ENCODE measurements around the gene RELN. TPM values are rescaled to one million over a fixed set of nuclear protein-coding genes. Genes with fewer than 3 reads are reported as not detected.

Gene RELN
- total and polyA plus RNA-seq, 5 donors from 2014 or later: not detected

GRCh38 chr7:103573479-103574058 lies 415.9 kb downstream of the RELN start:
- H3K36me3 ChIP-seq (ENCODE audit: control insufficient read depth, insufficient read depth, low read length): no peaks in the 10 kb centered on the region
- peaks cover 4% of the 10 kb centered on the region for H3K27me3 ChIP-seq (ENCODE audit: control insufficient read depth, insufficient read depth, low read length)
- Mint-ChIP-seq H3K36me3 (no peaks in the 10 kb centered on the region), H3K4me3 (no peak overlapping the region), H3K4me1 (no peaks in the 10 kb centered on the region), H3K9me3 (no peaks in the 10 kb centered on the region), H3K27ac (no peak overlapping the region), H3K27me3 (peaks cover 21% of the 10 kb centered on the region)
- H3K9me3 ChIP-seq (ENCODE audit: control insufficient read depth in 2 of 2, low read length in 2 of 2): no peaks in the 10 kb centered on the region
- ATAC-seq (ENCODE audit: low read depth in 2 of 2) (no peak), DNase-seq (peak in 2 of 3 donors; percentile 34 to 41)
- H3K27ac ChIP-seq (ENCODE audit: insufficient read depth, low read length, poor library complexity, severe bottlenecking): no peak overlapping the region
- H3K4me3 ChIP-seq (ENCODE audit: low read depth, low read length): no peak overlapping the region
- no peaks in the 10 kb centered on the region for H3K4me1 ChIP-seq (ENCODE audit: control insufficient read depth, insufficient read depth, low read length, poor library complexity, severe bottlenecking)

GRCh38 chr7:103571586-103571985 lies 417.9 kb downstream of the RELN start:
- Histone ChIP-seq H3K9me3 (ENCODE audit: control insufficient read depth in 2 of 2, low read length in 2 of 2) (no peaks in the 10 kb centered on the region), H3K4me1 (ENCODE audit: control insufficient read depth, insufficient read depth, low read length, poor library complexity, severe bottlenecking) (no peaks in the 10 kb centered on the region), H3K27ac (ENCODE audit: insufficient read depth, low read length, poor library complexity, severe bottlenecking) (no peak overlapping the region), H3K36me3 (ENCODE audit: control insufficient read depth, insufficient read depth, low read length) (no peaks in the 10 kb centered on the region), H3K27me3 (ENCODE audit: control insufficient read depth, insufficient read depth, low read length) (peaks cover 3% of the 10 kb centered on the region), H3K4me3 (ENCODE audit: low read depth, low read length) (no peak overlapping the region)
- no peak for ATAC-seq (ENCODE audit: low read depth in 2 of 2)
- DNase-seq: no peak
- H3K4me3 Mint-ChIP-seq: no peak overlapping the region
- no peak overlapping the region for H3K27ac Mint-ChIP-seq
- no peaks in the 10 kb centered on the region for H3K4me1 Mint-ChIP-seq
- H3K36me3 Mint-ChIP-seq: no peaks in the 10 kb centered on the region
- H3K27me3 Mint-ChIP-seq: peaks cover 14% of the 10 kb centered on the region
- no peaks in the 10 kb centered on the region for H3K9me3 Mint-ChIP-seq

- Mint-ChIP-seq H3K36me3 (no peaks in the 10 kb centered on the region), H3K27me3 (peaks cover 4% of the 10 kb centered on the region), H3K9me3 (no peaks in the 10 kb centered on the region), H3K4me1 (no peaks in the 10 kb centered on the region), H3K27ac (no peak overlapping the region), H3K4me3 (no peak overlapping the region)
- no peaks in the 10 kb centered on the region for H3K4me1 ChIP-seq (ENCODE audit: control insufficient read depth, insufficient read depth, low read length, poor library complexity, severe bottlenecking)
- no peak for ATAC-seq (ENCODE audit: low read depth in 2 of 2)
- DNase-seq: no peak
- no peak overlapping the region for H3K4me3 ChIP-seq (ENCODE audit: low read depth, low read length)
- H3K36me3 ChIP-seq (ENCODE audit: control insufficient read depth, insufficient read depth, low read length): no peaks in the 10 kb centered on the region
- H3K27ac ChIP-seq (ENCODE audit: insufficient read depth, low read length, poor library complexity, severe bottlenecking): no peak overlapping the region
- H3K27me3 ChIP-seq (ENCODE audit: control insufficient read depth, insufficient read depth, low read length): peaks cover 6% of the 10 kb centered on the region
- H3K9me3 ChIP-seq (ENCODE audit: control insufficient read depth in 2 of 2, low read length in 2 of 2): no peaks in the 10 kb centered on the region
Observed at GRCh38 chr7:103569621-103570305, 419.7 kb downstream of the RELN start.

- H3K4me1 ChIP-seq (ENCODE audit: control insufficient read depth, insufficient read depth, low read length, poor library complexity, severe bottlenecking): no peaks in the 10 kb centered on the region
- no peaks in the 10 kb centered on the region for H3K4me1 Mint-ChIP-seq
- no peak overlapping the region for H3K27ac ChIP-seq (ENCODE audit: insufficient read depth, low read length, poor library complexity, severe bottlenecking)
- DNase-seq: no peak
- H3K9me3 ChIP-seq (ENCODE audit: control insufficient read depth in 2 of 2, low read length in 2 of 2): no peaks in the 10 kb centered on the region
- H3K36me3 ChIP-seq (ENCODE audit: control insufficient read depth, insufficient read depth, low read length): no peaks in the 10 kb centered on the region
- H3K27me3 Mint-ChIP-seq: peaks cover 5% of the 10 kb centered on the region
- H3K27ac Mint-ChIP-seq: no peak overlapping the region
- no peak overlapping the region for H3K4me3 Mint-ChIP-seq
- no peak overlapping the region for H3K4me3 ChIP-seq (ENCODE audit: low read depth, low read length)
- peaks cover 6% of the 10 kb centered on the region for H3K27me3 ChIP-seq (ENCODE audit: control insufficient read depth, insufficient read depth, low read length)
- no peaks in the 10 kb centered on the region for H3K9me3 Mint-ChIP-seq
- no peaks in the 10 kb centered on the region for H3K36me3 Mint-ChIP-seq
- ATAC-seq (ENCODE audit: low read depth in 2 of 2): no peak
Observed at GRCh38 chr7:103564416-103564815, 425.0 kb downstream of the RELN start.

- Mint-ChIP-seq H3K9me3 (no peaks in the 10 kb centered on the region), H3K4me1 (no peaks in the 10 kb centered on the region), H3K36me3 (no peaks in the 10 kb centered on the region), H3K27me3 (peaks cover 10% of the 10 kb centered on the region), H3K27ac (no peak overlapping the region), H3K4me3 (no peak overlapping the region)
- H3K4me3 ChIP-seq (ENCODE audit: low read depth, low read length): no peak overlapping the region
- no peaks in the 10 kb centered on the region for H3K4me1 ChIP-seq (ENCODE audit: control insufficient read depth, insufficient read depth, low read length, poor library complexity, severe bottlenecking)
- H3K36me3 ChIP-seq (ENCODE audit: control insufficient read depth, insufficient read depth, low read length): no peaks in the 10 kb centered on the region
- DNase-seq: no peak
- no peak overlapping the region for H3K27ac ChIP-seq (ENCODE audit: insufficient read depth, low read length, poor library complexity, severe bottlenecking)
- H3K9me3 ChIP-seq (ENCODE audit: control insufficient read depth in 2 of 2, low read length in 2 of 2): no peaks in the 10 kb centered on the region
- ATAC-seq (ENCODE audit: low read depth in 2 of 2): no peak
- H3K27me3 ChIP-seq (ENCODE audit: control insufficient read depth, insufficient read depth, low read length): peaks cover 9% of the 10 kb centered on the region
Observed at GRCh38 chr7:103560136-103560535, 429.3 kb downstream of the RELN start.

- ATAC-seq (ENCODE audit: low read depth in 2 of 2): no peak
- H3K4me3 Mint-ChIP-seq: no peak overlapping the region
- no peak overlapping the region for H3K27ac Mint-ChIP-seq
- DNase-seq: no peak
- H3K36me3 Mint-ChIP-seq: no peaks in the 10 kb centered on the region
- Histone ChIP-seq H3K4me3 (ENCODE audit: low read depth, low read length) (no peak overlapping the region), H3K4me1 (ENCODE audit: control insufficient read depth, insufficient read depth, low read length, poor library complexity, severe bottlenecking) (no peaks in the 10 kb centered on the region), H3K36me3 (ENCODE audit: control insufficient read depth, insufficient read depth, low read length) (no peaks in the 10 kb centered on the region), H3K9me3 (ENCODE audit: control insufficient read depth in 2 of 2, low read length in 2 of 2) (no peaks in the 10 kb centered on the region), H3K27ac (ENCODE audit: insufficient read depth, low read length, poor library complexity, severe bottlenecking) (no peak overlapping the region), H3K27me3 (ENCODE audit: control insufficient read depth, insufficient read depth, low read length) (peaks cover 2% of the 10 kb centered on the region)
- H3K27me3 Mint-ChIP-seq: peaks cover 12% of the 10 kb centered on the region
- no peaks in the 10 kb centered on the region for H3K4me1 Mint-ChIP-seq
- no peaks in the 10 kb centered on the region for H3K9me3 Mint-ChIP-seq
Observed at GRCh38 chr7:103551016-103551415, 438.4 kb downstream of the RELN start.

GRCh38 chr7:103549786-103550185 lies 439.7 kb downstream of the RELN start:
- no peaks in the 10 kb centered on the region for H3K4me1 Mint-ChIP-seq
- DNase-seq: no peak
- ATAC-seq (ENCODE audit: low read depth in 2 of 2): no peak
- Histone ChIP-seq H3K27ac (ENCODE audit: insufficient read depth, low read length, poor library complexity, severe bottlenecking) (no peak overlapping the region), H3K36me3 (ENCODE audit: control insufficient read depth, insufficient read depth, low read length) (no peaks in the 10 kb centered on the region), H3K27me3 (ENCODE audit: control insufficient read depth, insufficient read depth, low read length) (peaks cover 2% of the 10 kb centered on the region), H3K9me3 (ENCODE audit: control insufficient read depth in 2 of 2, low read length in 2 of 2) (no peaks in the 10 kb centered on the region), H3K4me1 (ENCODE audit: control insufficient read depth, insufficient read depth, low read length, poor library complexity, severe bottlenecking) (no peaks in the 10 kb centered on the region), H3K4me3 (ENCODE audit: low read depth, low read length) (no peak overlapping the region)
- no peak overlapping the region for H3K4me3 Mint-ChIP-seq
- H3K27ac Mint-ChIP-seq: no peak overlapping the region
- H3K9me3 Mint-ChIP-seq: no peaks in the 10 kb centered on the region
- H3K27me3 Mint-ChIP-seq: peaks cover 12% of the 10 kb centered on the region
- H3K36me3 Mint-ChIP-seq: no peaks in the 10 kb centered on the region

All from CD4-positive, CD25-positive, alpha-beta regulatory T cell (primary cell).